OCI-LY7 (cell line): ENCODE data around the gene SEC61A1. TPM values are rescaled to one million over a fixed set of nuclear protein-coding genes. Genes with fewer than 3 reads are reported as not detected.

ENCODE experiments used
- BruUV-seq: library from RNA; stranded (reverse); fragments of 400-500 nt; replicated peaks from 2 replicates; lab custom pipeline; 2021; lab: Mats Ljungman, UMichigan
- CTCF ChIA-PET: fragments of 300-600 bp; sonication (Branson Sonifier 250); formaldehyde crosslinking; loops from one replicate; lab custom pipeline; 2022; ENCODE audit warnings: antibody characterized with exemption; ENCODE audit not compliant: unreplicated experiment; lab: Charles Lee
- POLR2A ChIA-PET: fragments of 300-600 bp; sonication (Branson Sonifier 250); formaldehyde crosslinking; loops from one replicate; lab custom pipeline; 2022; ENCODE audit warnings: antibody characterized with exemption; lab: Charles Lee
- DNase-seq: peaks from one replicate; pipeline ENCODE4 v3.0.0-alpha.2; 2015; ENCODE audit warnings: low spot score
- H2AFZ ChIP-seq: fragments of 200-600 bp; sonication (generic), shearing (Covaris generic); 2 replicates; pipeline ENCODE4 v1.6.1; 2014; ENCODE audit warnings: mild to moderate bottlenecking, antibody characterized with exemption, low read length, moderate library complexity
- H3K27ac ChIP-seq: fragments of 200-600 bp; sonication (generic); 2 replicates; pipeline ENCODE4 v1.5.1; 2014; ENCODE audit warnings: mixed run types, low read depth, mild to moderate bottlenecking, moderate library complexity, low read length, inconsistent platforms; ENCODE audit not compliant: poor library complexity, severe bottlenecking
- H3K36me3 ChIP-seq: fragments of 200-600 bp; sonication (generic); 2 replicates; pipeline ENCODE4 v1.6.1; 2014; ENCODE audit warnings: mild to moderate bottlenecking, antibody characterized with exemption, low read length, moderate library complexity, mixed read lengths; ENCODE audit not compliant: insufficient read depth
- H3K4me1 ChIP-seq: fragments of 200-600 bp; sonication (generic); 2 replicates; pipeline ENCODE4 v1.5.1; 2014; ENCODE audit warnings: mild to moderate bottlenecking, low read length; ENCODE audit not compliant: insufficient read depth, poor library complexity, severe bottlenecking
- H3K4me2 ChIP-seq: fragments of 200-600 bp; sonication (generic); 2 replicates; pipeline ENCODE4 v1.6.1; 2014; ENCODE audit warnings: mild to moderate bottlenecking, low read length
- H3K4me3 ChIP-seq: fragments of 200-600 bp; sonication (generic); 2 replicates; pipeline ENCODE4 v1.5.1; 2014; ENCODE audit warnings: mild to moderate bottlenecking, low read depth, low read length; ENCODE audit not compliant: poor library complexity, severe bottlenecking
- H3K79me2 ChIP-seq: fragments of 200-600 bp; sonication (generic); 2 replicates; pipeline ENCODE4 v1.6.1; 2016; ENCODE audit warnings: low read depth, mild to moderate bottlenecking, low read length, moderate library complexity, mixed read lengths; ENCODE audit not compliant: insufficient read depth
- H3K9me2 ChIP-seq: fragments of 200-600 bp; sonication (generic); 2 replicates; pipeline ENCODE4 v1.6.1; 2016; ENCODE audit warnings: mild to moderate bottlenecking, low read length, mixed read lengths; ENCODE audit not compliant: insufficient read depth
- H3K9me3 ChIP-seq: fragments of 200-600 bp; sonication (generic); 2 replicates; pipeline ENCODE4 v1.6.1; 2014; ENCODE audit warnings: mild to moderate bottlenecking, mixed run types, low read length, mixed read lengths
- H4K20me1 ChIP-seq: fragments of 200-600 bp; sonication (generic); 2 replicates; pipeline ENCODE4 v1.6.1; 2014; ENCODE audit warnings: mild to moderate bottlenecking, antibody characterized with exemption, low read length, moderate library complexity, mixed read lengths; ENCODE audit not compliant: insufficient read depth
- CTCF ChIP-seq: fragments of 200-600 bp; sonication (generic); conservative IDR thresholded peaks from 2 replicates; pipeline ENCODE4 v1.5.1; 2014; ENCODE audit warnings: mild to moderate bottlenecking, antibody characterized with exemption, low read length, moderate library complexity, mixed read lengths
- EZH2phosphoT487 ChIP-seq: fragments of 200-600 bp; sonication (generic); IDR thresholded peaks from 2 replicates; pipeline ENCODE4 v1.6.1; 2018; ENCODE audit warnings: low read depth, borderline replicate concordance, mild to moderate bottlenecking, mixed run types, antibody characterized with exemption, low read length, moderate library complexity, mixed read lengths
- intact Hi-C: fragments of 100-400 bp; cut with micrococcal nuclease; formaldehyde crosslinking; loops from one replicate; pipeline ENCODE4 v1.10.0; 2022; ENCODE audit not compliant: unreplicated experiment
- total RNA-seq, 2 experiments: library from RNA; depleted of rRNA in 1 of 2; stranded (reverse); fragments of >200 nt in 1 of 2; shearing (Covaris generic) in 1 of 2; gene quantifications; 2 replicates each; pipeline ENCODE4 v1.2.3, GENCODE V29; 2014 to 2022

The SEC61A1 gene
- total RNA-seq, 2 experiments from 2014 or later: 85.2 to 133 TPM

DNA sequence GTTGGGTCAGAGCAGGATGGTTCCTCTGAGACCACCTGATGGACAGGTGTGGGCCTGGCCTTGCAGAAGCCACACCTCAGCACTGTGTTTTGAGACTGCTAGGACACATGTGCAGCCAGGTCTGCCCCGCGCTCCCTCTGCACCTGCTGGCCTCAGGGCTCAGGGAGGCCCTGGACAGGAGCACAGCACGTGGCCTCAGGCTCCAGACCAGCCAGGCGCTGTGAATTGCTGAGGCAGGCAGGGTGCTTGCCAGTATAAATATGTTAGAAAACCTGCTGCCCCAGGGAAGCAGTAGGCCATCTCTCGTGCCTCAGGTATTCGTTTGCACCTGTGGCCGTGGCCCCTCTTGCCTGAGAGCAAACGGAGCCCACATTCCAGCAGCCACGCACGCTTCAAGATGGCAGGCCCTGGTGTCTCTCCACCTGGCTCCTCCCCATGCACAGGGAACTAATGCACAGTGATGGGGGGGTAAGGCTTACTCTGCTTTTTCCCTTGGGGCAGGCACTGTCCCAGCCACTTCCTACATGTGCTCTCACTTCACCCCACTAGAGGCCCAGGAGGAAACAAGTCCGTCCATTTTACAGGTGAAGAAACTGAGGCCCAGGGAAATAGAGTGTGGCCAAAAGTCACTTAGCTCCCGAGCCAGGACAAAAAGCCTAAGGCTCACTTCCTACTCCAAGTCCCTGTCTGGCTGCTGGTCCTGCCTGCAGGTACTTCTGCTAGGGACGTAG, 20.4 kb downstream of the SEC61A1 start:
- no peak for TF ChIP-seq EZH2phosphoT487
- no peak for TF ChIP-seq CTCF
- BruUV-seq: no TSS peak
- intact Hi-C loops: loop anchor here (1.0 kb wide), 1 partner anchor 67 kb away; no protein-coding TSS in a partner anchor
- H3K36me3 ChIP-seq: peaks cover 92% of the 10 kb centered on the region
- H3K4me1 ChIP-seq: no peaks in the 10 kb centered on the region
- ChIA-PET CTCF (no interaction called here), POLR2A (interaction anchor here (0.9 kb wide), 1 partner anchor 44 kb away, joined by 5 read pairs; no protein-coding TSS in a partner anchor)
- H4K20me1 ChIP-seq: no peaks in the 10 kb centered on the region
- no peak overlapping the region for H3K4me2 ChIP-seq
- no peak for DNase-seq
- no peaks in the 10 kb centered on the region for H3K9me3 ChIP-seq
- H3K27ac ChIP-seq: no peak overlapping the region
- no peaks in the 10 kb centered on the region for H3K79me2 ChIP-seq
- no peak overlapping the region for H2AFZ ChIP-seq
- H3K4me3 ChIP-seq: no peak overlapping the region
- no peaks in the 10 kb centered on the region for H3K9me2 ChIP-seq

- Histone ChIP-seq H3K79me2 (no peaks in the 10 kb centered on the region), H3K4me3 (no peak overlapping the region), H3K4me1 (no peaks in the 10 kb centered on the region), H3K36me3 (peaks cover 92% of the 10 kb centered on the region), H3K9me3 (no peaks in the 10 kb centered on the region), H3K9me2 (no peaks in the 10 kb centered on the region), H3K4me2 (no peak overlapping the region), H2AFZ (no peak overlapping the region), H3K27ac (no peak overlapping the region), H4K20me1 (no peaks in the 10 kb centered on the region)
- POLR2A ChIA-PET: interaction anchor here (0.5 to 1.2 kb wide), 3 partner anchors 8 to 48 kb away, joined by 3 to 5 read pairs (median 4); no protein-coding TSS in a partner anchor
- CTCF ChIA-PET: interaction anchor here (1.0 kb wide), 1 partner anchor 26 kb away, joined by 3 read pairs; no protein-coding TSS in a partner anchor
- no peak for DNase-seq
- TF ChIP-seq CTCF (no peak), EZH2phosphoT487 (no peak)
- BruUV-seq: no TSS peak
- intact Hi-C loops: loop anchor here (1.0 kb wide), 1 partner anchor 66 kb away; no protein-coding TSS in a partner anchor
Observed at GRCh38 chr3:128073185-128073725, 21.0 kb downstream of the SEC61A1 start.
